Measurements from ENCODE around the gene DIO2. TPM values are rescaled to one million over a fixed set of nuclear protein-coding genes. Genes with fewer than 3 reads are reported as not detected.

DIO2 gene
- 1 to 10 TPM in 1 of 2 donors, under 1 TPM in 1; 0.37 to 1.9 TPM for total RNA-seq

- Histone ChIP-seq H3K9ac (ENCODE audit: low read depth in 2 of 2, low read length in 2 of 2) (no peak within 1 kb of the TSS), H3K27me3 (no peaks in the 10 kb centered on the region), H3K9me3 (no peaks in the 10 kb centered on the region), H3K27ac (no peak within 1 kb of the TSS), H3K36me3 (no peaks in the 10 kb centered on the region), H3K4me3 (no peak within 1 kb of the TSS), H3K4me1 (no peaks in the 10 kb centered on the region)
- TF ChIP-seq, protein P1, sequence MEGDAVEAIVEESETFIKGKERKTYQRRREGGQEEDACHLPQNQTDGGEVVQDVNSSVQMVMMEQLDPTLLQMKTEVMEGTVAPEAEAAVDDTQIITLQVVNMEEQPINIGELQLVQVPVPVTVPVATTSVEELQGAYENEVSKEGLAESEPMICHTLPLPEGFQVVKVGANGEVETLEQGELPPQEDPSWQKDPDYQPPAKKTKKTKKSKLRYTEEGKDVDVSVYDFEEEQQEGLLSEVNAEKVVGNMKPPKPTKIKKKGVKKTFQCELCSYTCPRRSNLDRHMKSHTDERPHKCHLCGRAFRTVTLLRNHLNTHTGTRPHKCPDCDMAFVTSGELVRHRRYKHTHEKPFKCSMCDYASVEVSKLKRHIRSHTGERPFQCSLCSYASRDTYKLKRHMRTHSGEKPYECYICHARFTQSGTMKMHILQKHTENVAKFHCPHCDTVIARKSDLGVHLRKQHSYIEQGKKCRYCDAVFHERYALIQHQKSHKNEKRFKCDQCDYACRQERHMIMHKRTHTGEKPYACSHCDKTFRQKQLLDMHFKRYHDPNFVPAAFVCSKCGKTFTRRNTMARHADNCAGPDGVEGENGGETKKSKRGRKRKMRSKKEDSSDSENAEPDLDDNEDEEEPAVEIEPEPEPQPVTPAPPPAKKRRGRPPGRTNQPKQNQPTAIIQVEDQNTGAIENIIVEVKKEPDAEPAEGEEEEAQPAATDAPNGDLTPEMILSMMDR (IDR thresholded peaks at IDR 0.05): no peak
- intact Hi-C loops (cut with DNase I): no loop called here
- DNase-seq: no peak
Measured at GRCh38 chr14:80211153-80212022, at the start of gene DIO2. DIO2 (minus strand) TSS chr14:80211504; CDS start chr14:80211472, 32 bp downstream.

- no peaks in the 10 kb centered on the region for H3K4me1 ChIP-seq
- no peaks in the 10 kb centered on the region for H3K27me3 ChIP-seq
- no peak overlapping the region for H3K9ac ChIP-seq (ENCODE audit: low read depth in 2 of 2, low read length in 2 of 2)
- intact Hi-C loops (cut with DNase I): no loop called here
- H3K36me3 ChIP-seq: no peaks in the 10 kb centered on the region
- no peak overlapping the region for H3K4me3 ChIP-seq
- H3K9me3 ChIP-seq: no peaks in the 10 kb centered on the region
- no peak overlapping the region for H3K27ac ChIP-seq
- TF ChIP-seq, protein P1 (IDR thresholded peaks at IDR 0.05): no peak
- no peak for DNase-seq
Measured at GRCh38 chr14:80260645-80261044, 49.3 kb upstream of the DIO2 start.

GRCh38 chr14:80239631-80240030, 28.3 kb upstream of the DIO2 start:
- no peaks in the 10 kb centered on the region for H3K4me1 ChIP-seq
- no peak overlapping the region for H3K27ac ChIP-seq
- no peaks in the 10 kb centered on the region for H3K9me3 ChIP-seq
- intact Hi-C loops (cut with DNase I): no loop called here
- no peak overlapping the region for H3K4me3 ChIP-seq
- TF ChIP-seq, protein P1 (IDR thresholded peaks at IDR 0.05): no peak
- no peaks in the 10 kb centered on the region for H3K27me3 ChIP-seq
- H3K36me3 ChIP-seq: no peaks in the 10 kb centered on the region
- no peak overlapping the region for H3K9ac ChIP-seq (ENCODE audit: low read depth in 2 of 2, low read length in 2 of 2)
- no peak for DNase-seq

DNA sequence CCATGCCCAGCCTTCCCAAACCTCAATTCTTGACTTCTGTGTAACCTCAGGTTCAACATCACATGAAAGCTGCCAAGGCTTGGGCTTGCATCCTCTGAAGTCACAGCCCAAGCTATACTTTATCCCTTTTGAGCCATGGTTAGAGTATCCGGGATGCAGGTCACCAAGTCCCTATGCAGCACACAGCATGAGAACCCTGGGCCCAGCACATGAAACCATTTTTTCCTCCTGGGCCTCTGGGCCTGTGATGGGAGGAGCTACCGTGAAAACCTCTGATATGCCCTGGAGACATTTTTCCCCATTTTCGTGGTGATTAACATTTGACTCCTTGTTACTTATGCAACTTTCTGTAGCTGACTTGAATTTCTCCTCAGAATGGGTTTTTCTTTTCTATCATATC, 25.8 kb upstream of the DIO2 start:
- H3K27ac ChIP-seq: no peak overlapping the region
- no peaks in the 10 kb centered on the region for H3K36me3 ChIP-seq
- TF ChIP-seq, protein P1 (IDR thresholded peaks at IDR 0.05): no peak
- no peak overlapping the region for H3K9ac ChIP-seq (ENCODE audit: low read depth in 2 of 2, low read length in 2 of 2)
- H3K4me3 ChIP-seq: no peak overlapping the region
- intact Hi-C loops (cut with DNase I): no loop called here
- H3K4me1 ChIP-seq: no peaks in the 10 kb centered on the region
- H3K9me3 ChIP-seq: no peaks in the 10 kb centered on the region
- H3K27me3 ChIP-seq: no peaks in the 10 kb centered on the region
- no peak for DNase-seq

- H3K9me3 ChIP-seq: no peaks in the 10 kb centered on the region
- H3K36me3 ChIP-seq: no peaks in the 10 kb centered on the region
- no peak overlapping the region for H3K9ac ChIP-seq (ENCODE audit: low read depth in 2 of 2, low read length in 2 of 2)
- DNase-seq: no peak
- no peaks in the 10 kb centered on the region for H3K27me3 ChIP-seq
- H3K4me1 ChIP-seq: no peaks in the 10 kb centered on the region
- no peak overlapping the region for H3K27ac ChIP-seq
- intact Hi-C loops (cut with DNase I): no loop called here
- no peak overlapping the region for H3K4me3 ChIP-seq
- TF ChIP-seq, protein P1 (IDR thresholded peaks at IDR 0.05): no peak
Measured at GRCh38 chr14:80233470-80234089, 22.3 kb upstream of the DIO2 start.
